ENCODE measurements around the gene PEDS1. TPM values are rescaled to one million over a fixed set of nuclear protein-coding genes. Genes with fewer than 3 reads are reported as not detected.
"Not testable (repeated sequence)": the region's sequence is repeated elsewhere in the genome, so short reads cannot be mapped to it uniquely, and the experiment has no call there.

Gene PEDS1
- 26.5 and 29.5 TPM in 2 replicates for total RNA-seq

- Mint-ChIP-seq H3K27me3 (ENCODE audit: low read depth) (no peaks in the 10 kb centered on the region), H3K4me3 (ENCODE audit: low read depth) (peak within 1 kb of the TSS; percentile 78), H3K9me3 (no peaks in the 10 kb centered on the region), H3K36me3 (ENCODE audit: low read depth) (peaks cover 22% of the 10 kb centered on the region), H3K27ac (peak within 1 kb of the TSS; percentile 82), H3K4me1 (ENCODE audit: low read depth) (peaks cover 32% of the 10 kb centered on the region)
- peak; percentile 83 for DNase-seq (ENCODE audit: low spot score)
- intact Hi-C loops (cut with micrococcal nuclease) = loop anchor here (1.0 kb wide), 1 partner anchor 13 kb away; no protein-coding TSS in a partner anchor
These were observed at the start of gene PEDS1 for GRCh38 chr20:50153500-50154377. PEDS1 (minus strand) TSS chr20:50153723; CDS start chr20:50153637, 86 bp downstream.

- H3K4me3 Mint-ChIP-seq (ENCODE audit: low read depth) = no peak overlapping the region
These were observed 49.2 kb upstream of the PEDS1 start for GRCh38 chr20:50202677-50203076.

GRCh38 chr20:50201710-50202109 lies 48.2 kb upstream of the PEDS1 start:
- peaks cover 11% of the 10 kb centered on the region for H3K9me3 Mint-ChIP-seq
- H3K27ac Mint-ChIP-seq; H3K36me3 Mint-ChIP-seq (ENCODE audit: low read depth); DNase-seq (ENCODE audit: low spot score); H3K27me3 Mint-ChIP-seq (ENCODE audit: low read depth); intact Hi-C loops (cut with micrococcal nuclease); H3K4me3 Mint-ChIP-seq (ENCODE audit: low read depth); H3K4me1 Mint-ChIP-seq (ENCODE audit: low read depth): not testable (repeated sequence)

More at GRCh38 chr20:50202677-50203076, 49.2 kb upstream of the PEDS1 start:
- intact Hi-C loops (cut with micrococcal nuclease) = no loop called here
- Mint-ChIP-seq H3K9me3 (peaks cover 11% of the 10 kb centered on the region), H3K4me1 (ENCODE audit: low read depth) (peaks cover 6% of the 10 kb centered on the region), H3K27ac (no peak overlapping the region), H3K36me3 (ENCODE audit: low read depth) (no peaks in the 10 kb centered on the region), H3K27me3 (ENCODE audit: low read depth) (no peaks in the 10 kb centered on the region)
- DNase-seq (ENCODE audit: low spot score) = no peak

GRCh38 chr20:50200482-50201104 lies 47.1 kb upstream of the PEDS1 start:
- Mint-ChIP-seq H3K4me3 (ENCODE audit: low read depth) (no peak overlapping the region), H3K27ac (no peak overlapping the region), H3K36me3 (ENCODE audit: low read depth) (no peaks in the 10 kb centered on the region), H3K4me1 (ENCODE audit: low read depth) (peaks cover 12% of the 10 kb centered on the region), H3K9me3 (peaks cover 11% of the 10 kb centered on the region), H3K27me3 (ENCODE audit: low read depth) (no peaks in the 10 kb centered on the region)
- intact Hi-C loops (cut with micrococcal nuclease) = no loop called here
- no peak for DNase-seq (ENCODE audit: low spot score)

- intact Hi-C loops (cut with micrococcal nuclease) = no loop called here
- Mint-ChIP-seq H3K27me3 (ENCODE audit: low read depth) (no peaks in the 10 kb centered on the region), H3K4me1 (ENCODE audit: low read depth) (peaks cover 17% of the 10 kb centered on the region), H3K9me3 (peaks cover 11% of the 10 kb centered on the region), H3K4me3 (ENCODE audit: low read depth) (no peak overlapping the region), H3K27ac (no peak overlapping the region), H3K36me3 (ENCODE audit: low read depth) (peaks cover 5% of the 10 kb centered on the region)
- DNase-seq (ENCODE audit: low spot score) = no peak
These were observed 46.2 kb upstream of the PEDS1 start for GRCh38 chr20:50199703-50200102.

- no peak for DNase-seq (ENCODE audit: low spot score)
- peaks cover 12% of the 10 kb centered on the region for H3K36me3 Mint-ChIP-seq (ENCODE audit: low read depth)
- no peak overlapping the region for H3K27ac Mint-ChIP-seq
- no peak overlapping the region for H3K4me3 Mint-ChIP-seq (ENCODE audit: low read depth)
- H3K4me1 Mint-ChIP-seq (ENCODE audit: low read depth) = peaks cover 22% of the 10 kb centered on the region
- peaks cover 4% of the 10 kb centered on the region for H3K9me3 Mint-ChIP-seq
- H3K27me3 Mint-ChIP-seq (ENCODE audit: low read depth) = no peaks in the 10 kb centered on the region
- intact Hi-C loops (cut with micrococcal nuclease) = no loop called here
These were observed 45.2 kb upstream of the PEDS1 start for GRCh38 chr20:50198716-50199115.

- Mint-ChIP-seq H3K4me1 (ENCODE audit: low read depth) (peaks cover 26% of the 10 kb centered on the region), H3K36me3 (ENCODE audit: low read depth) (peaks cover 17% of the 10 kb centered on the region), H3K4me3 (ENCODE audit: low read depth) (no peak overlapping the region), H3K9me3 (no peaks in the 10 kb centered on the region), H3K27ac (no peak overlapping the region), H3K27me3 (ENCODE audit: low read depth) (no peaks in the 10 kb centered on the region)
- intact Hi-C loops (cut with micrococcal nuclease) = no loop called here
- no peak for DNase-seq (ENCODE audit: low spot score)
These were observed 44.7 kb upstream of the PEDS1 start for GRCh38 chr20:50198180-50198666.

- intact Hi-C loops (cut with micrococcal nuclease) = no loop called here
- Mint-ChIP-seq H3K4me3 (ENCODE audit: low read depth) (no peak overlapping the region), H3K4me1 (ENCODE audit: low read depth) (peaks cover 26% of the 10 kb centered on the region), H3K36me3 (ENCODE audit: low read depth) (peaks cover 23% of the 10 kb centered on the region), H3K27me3 (ENCODE audit: low read depth) (no peaks in the 10 kb centered on the region), H3K9me3 (no peaks in the 10 kb centered on the region), H3K27ac (peak overlapping the region; percentile 30)
- DNase-seq (ENCODE audit: low spot score) = no peak
These were observed 44.1 kb upstream of the PEDS1 start for GRCh38 chr20:50197463-50198179.

GRCh38 chr20:50196896-50197295 lies 43.4 kb upstream of the PEDS1 start:
- Mint-ChIP-seq H3K27ac (peak overlapping the region; percentile 30), H3K27me3 (ENCODE audit: low read depth) (no peaks in the 10 kb centered on the region), H3K4me3 (ENCODE audit: low read depth) (no peak overlapping the region)

GRCh38 chr20:50196248-50196647 lies 42.7 kb upstream of the PEDS1 start:
- DNase-seq (ENCODE audit: low spot score) = no peak
- intact Hi-C loops (cut with micrococcal nuclease) = no loop called here
- Mint-ChIP-seq H3K9me3 (no peaks in the 10 kb centered on the region), H3K4me1 (ENCODE audit: low read depth) (peaks cover 28% of the 10 kb centered on the region), H3K4me3 (ENCODE audit: low read depth) (no peak overlapping the region), H3K27ac (no peak overlapping the region), H3K36me3 (ENCODE audit: low read depth) (peaks cover 29% of the 10 kb centered on the region), H3K27me3 (ENCODE audit: low read depth) (no peaks in the 10 kb centered on the region)

More at GRCh38 chr20:50196896-50197295, 43.4 kb upstream of the PEDS1 start:
- Mint-ChIP-seq H3K9me3 (no peaks in the 10 kb centered on the region), H3K36me3 (ENCODE audit: low read depth) (peaks cover 29% of the 10 kb centered on the region), H3K4me1 (ENCODE audit: low read depth) (peaks cover 28% of the 10 kb centered on the region)
- DNase-seq (ENCODE audit: low spot score) = no peak
- intact Hi-C loops (cut with micrococcal nuclease) = no loop called here

- H3K4me3 Mint-ChIP-seq (ENCODE audit: low read depth) = no peak overlapping the region
- H3K27ac Mint-ChIP-seq = peak overlapping the region; percentile 11
- no peaks in the 10 kb centered on the region for H3K9me3 Mint-ChIP-seq
- no peak for DNase-seq (ENCODE audit: low spot score)
- peaks cover 29% of the 10 kb centered on the region for H3K36me3 Mint-ChIP-seq (ENCODE audit: low read depth)
- peaks cover 28% of the 10 kb centered on the region for H3K4me1 Mint-ChIP-seq (ENCODE audit: low read depth)
- H3K27me3 Mint-ChIP-seq (ENCODE audit: low read depth) = no peaks in the 10 kb centered on the region
- intact Hi-C loops (cut with micrococcal nuclease) = no loop called here
These were observed 42.1 kb upstream of the PEDS1 start for GRCh38 chr20:50195524-50196120.

- DNase-seq (ENCODE audit: low spot score) = no peak
- H3K36me3 Mint-ChIP-seq (ENCODE audit: low read depth) = peaks cover 29% of the 10 kb centered on the region
- H3K9me3 Mint-ChIP-seq = no peaks in the 10 kb centered on the region
- H3K27ac Mint-ChIP-seq = peak overlapping the region; percentile 11
- peak overlapping the region; percentile 93 for H3K4me3 Mint-ChIP-seq (ENCODE audit: low read depth)
- intact Hi-C loops (cut with micrococcal nuclease) = loop anchor here (5.0 kb wide), 3 partner anchors 92 to 377 kb away; no protein-coding TSS in a partner anchor
- peaks cover 28% of the 10 kb centered on the region for H3K4me1 Mint-ChIP-seq (ENCODE audit: low read depth)
- H3K27me3 Mint-ChIP-seq (ENCODE audit: low read depth) = no peaks in the 10 kb centered on the region
These were observed 41.5 kb upstream of the PEDS1 start for GRCh38 chr20:50194831-50195523.

Measured in activated T-helper 2 cell treated with anti-CD3 and anti-CD28 coated beads, Interferon-gamma antibody, Interleukin-2, Interleukin-4, amounts not matched to agents 10 μg/mL and 5 μg/mL and 100 μg/mL, durations not matched to agents 14 hours and 24 hours and 36 hours (primary cell).